Endometrial microvascular endothelial cells (primary cell): Measurements from ENCODE around the gene URB2. TPM values are rescaled to one million over a fixed set of nuclear protein-coding genes. Genes with fewer than 3 reads are reported as not detected.
"Not testable (repeated sequence)": the region's sequence is repeated elsewhere in the genome, so short reads cannot be mapped to it uniquely, and the experiment has no call there.

Experiments
- in situ Hi-C: cut with HindIII; loops from 2 replicates; pipeline ENCODE4 v1.10.0; 2017; ENCODE audit warnings: low sequenced_read_pairs, low pct_unique_long_range_greater_than_20kb; ENCODE audit errors: inconsistent ontology term
- total RNA-seq: library from RNA; depleted of rRNA; stranded (reverse); fragments of >200 nt; gene quantifications from one replicate; pipeline ENCODE4 v1.2.3, GENCODE V29; 2015; ENCODE audit errors: inconsistent ontology term

URB2 gene
- total RNA-seq, 1 donor from 2014 or later, result 20.1 TPM

GRCh38 chr1:229669333-229669732, 43.3 kb downstream of the URB2 start:
- in situ Hi-C loops, result no loop called here

- in situ Hi-C loops, result no loop called here
Measured at GRCh38 chr1:229671310-229671709, 45.3 kb downstream of the URB2 start.

- in situ Hi-C loops, result no loop called here
Measured at GRCh38 chr1:229672246-229672645, 46.2 kb downstream of the URB2 start.

GRCh38 chr1:229674042-229674441, 48.0 kb downstream of the URB2 start:
- in situ Hi-C loops, result no loop called here

DNA sequence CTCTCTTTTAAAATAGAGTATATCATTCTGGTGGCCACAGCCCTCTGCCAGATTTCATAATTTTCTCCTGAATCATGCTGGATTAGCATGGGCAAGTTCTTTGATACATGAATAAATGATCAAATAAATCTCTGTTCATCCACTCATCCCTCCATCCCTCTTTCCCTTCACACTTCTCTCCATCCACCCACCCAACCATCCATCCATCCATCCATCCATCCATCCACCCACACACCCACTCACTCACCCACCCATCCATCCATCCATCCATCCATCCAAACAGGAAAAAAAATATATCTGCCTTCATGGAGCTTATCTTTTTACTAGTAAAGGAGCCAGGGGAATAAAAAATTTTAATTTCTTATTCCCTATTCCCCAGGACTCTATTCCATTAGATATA, 49.3 kb downstream of the URB2 start:
- in situ Hi-C loops, result no loop called here

- in situ Hi-C loops, result no loop called here
Measured at GRCh38 chr1:229685149-229685548, 59.1 kb downstream of the URB2 start.

GRCh38 chr1:229689273-229689672, 63.2 kb downstream of the URB2 start:
- in situ Hi-C loops, result no loop called here

- in situ Hi-C loops, result no loop called here
Measured at GRCh38 chr1:229689904-229690303, 63.9 kb downstream of the URB2 start.

DNA sequence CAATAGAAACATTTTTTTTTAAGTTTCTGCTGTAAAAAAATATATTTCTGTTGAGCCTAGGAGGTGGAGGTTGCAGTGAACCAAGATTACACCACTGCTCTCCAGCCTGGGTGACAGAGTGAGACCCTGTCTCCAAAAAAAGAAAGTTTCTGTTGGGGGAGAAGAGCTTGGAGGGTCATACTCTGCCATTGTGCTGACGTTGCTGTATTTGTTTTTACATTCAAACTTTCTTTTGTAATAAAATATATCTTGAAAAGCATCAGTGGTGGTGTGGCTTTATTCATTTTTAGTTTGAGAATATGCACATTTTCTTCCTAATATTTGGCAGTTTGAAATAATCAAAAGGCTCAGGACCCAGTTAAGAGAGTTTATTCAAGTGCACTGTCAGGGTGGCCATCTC, 64.6 kb downstream of the URB2 start:
- in situ Hi-C loops, result no loop called here

GRCh38 chr1:229691362-229691761, 65.3 kb downstream of the URB2 start:
- in situ Hi-C loops, result no loop called here

DNA sequence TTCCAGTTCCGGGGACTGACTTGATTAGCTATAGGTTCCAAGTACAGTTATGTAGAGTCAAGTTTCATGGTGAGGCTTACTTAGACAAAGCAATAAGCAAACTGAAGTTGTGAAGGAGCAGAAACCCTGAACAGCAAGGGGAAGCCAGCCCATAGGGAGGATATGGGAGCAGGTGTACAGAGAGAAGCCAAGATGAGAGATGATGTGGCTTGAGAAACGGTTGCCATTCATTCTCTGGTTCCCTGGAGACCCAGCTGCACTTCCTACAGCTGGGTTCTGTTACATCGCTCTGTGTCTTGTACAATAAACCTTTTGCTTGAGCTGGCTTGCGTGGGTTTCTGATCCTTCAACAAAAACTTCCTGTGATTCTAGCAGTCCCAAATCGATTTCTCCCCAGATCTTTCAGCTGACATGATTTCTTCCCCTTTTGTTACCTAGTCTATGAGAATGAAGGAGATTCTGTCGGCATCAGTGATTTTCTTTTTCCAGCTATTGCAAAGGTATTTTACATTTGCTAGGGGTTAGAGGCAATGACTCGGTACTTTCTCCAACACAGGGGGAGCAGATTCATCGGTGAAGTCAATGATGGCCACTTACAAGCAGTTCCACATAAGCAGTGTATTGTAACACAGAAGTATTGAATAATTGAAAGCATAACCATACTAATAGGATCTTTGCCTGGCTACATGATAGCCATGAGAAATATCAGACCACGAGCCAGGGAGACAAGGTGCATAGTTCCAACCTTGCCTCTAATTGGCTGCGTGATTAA, 67.3 kb downstream of the URB2 start:
- in situ Hi-C loops, result no loop called here

GRCh38 chr1:229694053-229694693, 68.1 kb downstream of the URB2 start:
- in situ Hi-C loops, result no loop called here

- in situ Hi-C loops, result no loop called here
Measured at GRCh38 chr1:229696385-229696784, 70.3 kb downstream of the URB2 start.

DNA sequence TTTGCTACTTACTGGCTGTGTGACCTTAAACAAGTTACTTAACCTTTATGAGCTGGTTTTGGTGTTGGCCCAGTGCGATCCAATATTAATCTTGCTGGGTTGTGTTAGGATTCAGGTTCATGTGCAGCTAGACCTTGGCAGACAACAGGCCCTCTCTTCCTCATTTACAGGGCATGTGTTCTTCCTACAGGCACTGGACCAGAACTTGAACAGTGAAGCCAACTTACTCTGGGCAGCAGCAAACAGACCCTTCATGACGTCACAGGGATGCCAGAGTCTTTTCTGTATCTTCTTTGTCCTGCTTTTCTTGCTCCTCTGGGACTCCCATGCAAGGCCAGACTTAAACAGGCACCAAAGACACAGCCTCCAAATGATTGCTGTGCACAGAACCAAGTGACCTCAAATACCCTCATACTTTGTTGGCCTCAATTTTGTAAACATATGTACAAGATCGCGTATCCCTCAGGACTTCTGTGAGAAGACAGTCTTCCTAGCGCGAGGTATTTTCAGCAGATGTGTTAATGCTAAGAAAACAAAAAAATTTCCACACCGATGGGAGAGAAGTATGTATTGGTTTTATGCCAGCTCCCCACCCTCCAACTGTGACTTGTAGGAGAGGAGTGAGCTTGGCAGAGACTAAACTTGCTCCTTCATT, 73.7 kb downstream of the URB2 start:
- in situ Hi-C loops, result no loop called here

- in situ Hi-C loops, result no loop called here
Measured at GRCh38 chr1:229704157-229704556, 78.1 kb downstream of the URB2 start.

DNA sequence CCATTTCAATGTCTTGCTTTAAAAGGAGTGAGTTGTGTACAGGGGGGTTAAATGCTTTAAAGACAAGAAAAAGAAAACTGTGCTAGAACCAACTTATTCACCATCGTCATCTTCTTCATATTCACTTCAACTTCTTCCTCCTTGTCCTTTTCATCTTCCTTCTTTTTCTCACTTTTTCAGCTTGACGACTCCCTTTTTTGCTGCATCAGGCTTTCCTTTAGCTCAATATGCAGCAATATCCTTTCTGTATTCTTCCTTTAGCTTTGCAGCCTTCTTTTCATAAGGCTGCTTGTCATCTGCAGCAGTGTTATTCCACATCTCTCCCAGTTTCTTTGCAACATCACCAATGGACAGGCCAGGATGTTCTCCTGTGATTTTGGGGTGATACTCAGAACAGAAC, 79.1 kb downstream of the URB2 start:
- in situ Hi-C loops, result not testable (repeated sequence)

DNA sequence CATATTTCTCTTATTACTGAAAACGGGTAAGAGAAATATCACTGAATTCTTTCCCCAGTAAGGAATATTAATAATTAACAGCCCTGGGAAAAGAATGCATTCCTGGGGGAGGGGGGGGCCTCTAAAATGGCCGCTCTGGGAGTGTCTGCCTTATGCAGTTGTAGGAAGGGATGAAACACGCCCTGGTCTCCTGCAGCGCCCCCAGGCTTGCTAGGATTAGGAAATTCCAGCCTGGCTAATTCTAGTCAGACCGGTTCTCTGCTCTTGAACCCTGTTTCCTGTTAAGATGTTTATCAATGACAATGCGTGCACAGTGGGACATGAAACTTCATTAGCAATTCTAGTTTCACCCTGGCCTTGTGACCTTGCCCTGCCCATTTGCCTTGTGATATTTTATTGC, 81.1 kb downstream of the URB2 start:
- in situ Hi-C loops, result not testable (repeated sequence)

GRCh38 chr1:229709500-229710013, 83.5 kb downstream of the URB2 start:
- in situ Hi-C loops, result no loop called here
